CD4-positive, alpha-beta T cell treated with Interferon alpha-2 for 1 hour (primary cell): ENCODE data around the gene CT45A5.
"Not testable (repeated sequence)": the region's sequence is repeated elsewhere in the genome, so short reads cannot be mapped to it uniquely, and the experiment has no call there.

Experiments
- DNase-seq, 2 donors: peaks; one replicate each; pipeline ENCODE4 v3.0.0-alpha.2; 2020 to 2022

The CT45A5 gene, protein sequence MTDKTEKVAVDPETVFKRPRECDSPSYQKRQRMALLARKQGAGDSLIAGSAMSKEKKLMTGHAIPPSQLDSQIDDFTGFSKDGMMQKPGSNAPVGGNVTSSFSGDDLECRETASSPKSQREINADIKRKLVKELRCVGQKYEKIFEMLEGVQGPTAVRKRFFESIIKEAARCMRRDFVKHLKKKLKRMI

DNA sequence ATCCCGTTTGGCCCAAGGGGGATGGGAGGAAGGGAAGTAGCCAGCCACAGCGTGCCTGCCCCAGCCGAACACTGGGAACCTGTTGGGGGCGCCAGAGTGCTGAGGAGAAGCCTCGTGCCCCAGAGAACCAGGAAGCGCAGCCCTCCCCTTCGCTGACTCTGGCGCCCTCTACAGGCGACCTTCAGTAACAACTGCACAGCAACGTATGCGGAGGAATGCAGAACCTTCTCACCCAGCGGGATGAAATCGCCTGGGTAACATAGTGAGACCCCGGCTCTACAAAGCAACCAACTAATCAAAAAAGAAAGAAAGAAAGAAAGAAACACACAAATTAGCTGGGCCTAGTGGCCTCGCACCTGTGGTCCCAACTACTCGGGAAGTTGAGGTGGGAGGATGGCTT, at the start of gene CT45A5:
TSS of gene CT45A5 (minus strand) at position 101 of the 400 bp plus-strand sequence. CDS start 3,774 bp downstream, outside the sequence.
- DNase-seq: not testable (repeated sequence)

DNA sequence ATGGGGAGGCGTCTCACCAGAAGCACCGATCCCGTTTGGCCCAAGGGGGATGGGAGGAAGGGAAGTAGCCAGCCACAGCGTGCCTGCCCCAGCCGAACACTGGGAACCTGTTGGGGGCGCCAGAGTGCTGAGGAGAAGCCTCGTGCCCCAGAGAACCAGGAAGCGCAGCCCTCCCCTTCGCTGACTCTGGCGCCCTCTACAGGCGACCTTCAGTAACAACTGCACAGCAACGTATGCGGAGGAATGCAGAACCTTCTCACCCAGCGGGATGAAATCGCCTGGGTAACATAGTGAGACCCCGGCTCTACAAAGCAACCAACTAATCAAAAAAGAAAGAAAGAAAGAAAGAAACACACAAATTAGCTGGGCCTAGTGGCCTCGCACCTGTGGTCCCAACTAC, 34.6 kb upstream of the CT45A5 start, which contains the start of gene CT45A2:
TSS of gene CT45A2 (minus strand) at position 101 of the 400 bp plus-strand sequence. CDS start 3,747 bp downstream, outside the sequence.
- DNase-seq: not testable (repeated sequence)

DNA sequence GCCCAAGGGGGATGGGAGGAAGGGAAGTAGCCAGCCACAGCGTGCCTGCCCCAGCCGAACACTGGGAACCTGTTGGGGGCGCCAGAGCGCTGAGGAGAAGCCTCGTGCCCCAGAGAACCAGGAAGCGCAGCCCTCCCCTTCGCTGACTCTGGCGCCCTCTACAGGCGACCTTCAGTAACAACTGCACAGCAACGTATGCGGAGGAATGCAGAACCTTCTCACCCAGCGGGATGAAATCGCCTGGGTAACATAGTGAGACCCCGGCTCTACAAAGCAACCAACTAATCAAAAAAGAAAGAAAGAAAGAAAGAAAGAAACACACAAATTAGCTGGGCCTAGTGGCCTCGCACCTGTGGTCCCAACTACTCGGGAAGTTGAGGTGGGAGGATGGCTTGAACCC, 17.4 kb upstream of the CT45A5 start, which contains the start of gene CT45A6:
TSS of gene CT45A6 (minus strand) at position 101 of the 400 bp plus-strand sequence. CDS start 3,794 bp downstream, outside the sequence.
- not testable (repeated sequence) for DNase-seq

DNA sequence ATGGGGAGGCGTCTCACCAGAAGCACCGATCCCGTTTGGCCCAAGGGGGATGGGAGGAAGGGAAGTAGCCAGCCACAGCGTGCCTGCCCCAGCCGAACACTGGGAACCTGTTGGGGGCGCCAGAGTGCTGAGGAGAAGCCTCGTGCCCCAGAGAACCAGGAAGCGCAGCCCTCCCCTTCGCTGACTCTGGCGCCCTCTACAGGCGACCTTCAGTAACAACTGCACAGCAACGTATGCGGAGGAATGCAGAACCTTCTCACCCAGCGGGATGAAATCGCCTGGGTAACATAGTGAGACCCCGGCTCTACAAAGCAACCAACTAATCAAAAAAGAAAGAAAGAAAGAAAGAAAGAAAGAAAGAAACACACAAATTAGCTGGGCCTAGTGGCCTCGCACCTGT, 17.2 kb downstream of the CT45A5 start, which contains the start of gene CT45A3:
TSS of gene CT45A3 (minus strand) at position 101 of the 400 bp plus-strand sequence. CDS start 3,747 bp downstream, outside the sequence.
- DNase-seq: not testable (repeated sequence)

- not testable (repeated sequence) for DNase-seq
These were observed 40.6 kb downstream of the CT45A5 start for GRCh38 chrX:135744739-135745138.

- no peak for DNase-seq
These were observed 44.0 kb downstream of the CT45A5 start for GRCh38 chrX:135741192-135741715.

DNA sequence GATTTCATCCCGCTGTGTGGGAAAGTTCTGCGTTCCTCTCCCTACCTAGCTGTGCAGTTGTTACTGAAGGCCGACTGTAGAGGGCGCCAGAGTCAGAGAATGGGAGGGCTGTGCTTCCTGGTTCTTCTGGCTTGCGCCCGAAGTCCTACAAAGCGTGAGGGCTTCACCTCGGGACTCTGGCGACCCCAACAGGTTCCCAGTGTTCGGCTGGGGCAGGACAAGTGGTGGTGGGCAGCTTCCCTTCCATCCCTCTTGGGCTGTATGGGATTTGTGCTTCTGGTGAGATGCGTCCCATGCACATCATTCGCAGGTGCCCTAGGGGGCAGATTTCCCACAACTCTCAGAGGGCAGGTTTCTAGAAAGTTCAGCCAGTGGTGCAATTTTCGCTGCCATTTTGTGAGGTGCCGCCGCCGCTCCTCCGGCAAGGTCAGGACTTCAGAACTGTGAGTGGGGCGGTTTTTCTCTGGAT, 44.6 kb downstream of the CT45A5 start:
- DNase-seq: peak in 1 of 2 donors; percentile 14

GRCh38 chrX:135737366-135738071, 47.8 kb downstream of the CT45A5 start:
- DNase-seq: no peak

- not testable (repeated sequence) for DNase-seq
These were observed 50.6 kb downstream of the CT45A5 start for GRCh38 chrX:135734666-135735065.
